Stimulated activated naive CD4-positive, alpha-beta T cell treated with Interleukin-2 at 50 U/mL for 16 hours (primary cell): ENCODE measurements around the gene RFNG.

ENCODE experiments used
- DNase-seq: peaks from one replicate; lab custom pipeline; 2025; lab: John Stamatoyannopoulos, UW

Gene RFNG

GRCh38 chr17:82089723-82090548 is 38.3 kb upstream of the RFNG start:
- DNase-seq = no peak

- no peak for DNase-seq
Observed at GRCh38 chr17:82088838-82089722, 37.5 kb upstream of the RFNG start.

- no peak for DNase-seq
Observed at GRCh38 chr17:82087961-82088837, 36.6 kb upstream of the RFNG start.

- no peak for DNase-seq
Observed at GRCh38 chr17:82086941-82087906, 35.6 kb upstream of the RFNG start.

GRCh38 chr17:82085931-82086764 is 34.5 kb upstream of the RFNG start:
- DNase-seq = no peak

- DNase-seq = no peak
Observed at GRCh38 chr17:82085031-82085861, 33.6 kb upstream of the RFNG start.

- no peak for DNase-seq
Observed at GRCh38 chr17:82084373-82085030, 32.9 kb upstream of the RFNG start.

GRCh38 chr17:82083533-82084359 is 32.1 kb upstream of the RFNG start:
- no peak for DNase-seq

- DNase-seq = no peak
Observed at GRCh38 chr17:82083009-82083408, 31.4 kb upstream of the RFNG start.

- no peak for DNase-seq
Observed at GRCh38 chr17:82082456-82082855, 30.8 kb upstream of the RFNG start.

GRCh38 chr17:82081966-82082365 is 30.4 kb upstream of the RFNG start:
- DNase-seq = no peak

- no peak for DNase-seq
Observed at GRCh38 chr17:82081546-82081945, 29.9 kb upstream of the RFNG start.

- DNase-seq = no peak
Observed at GRCh38 chr17:82080789-82081464, 29.3 kb upstream of the RFNG start.

- DNase-seq = no peak
Observed at GRCh38 chr17:82080048-82080788, 28.6 kb upstream of the RFNG start.

- DNase-seq = no peak
Observed at GRCh38 chr17:82079001-82079677, 27.5 kb upstream of the RFNG start.

- no peak for DNase-seq
Observed at GRCh38 chr17:82078433-82078832, 26.8 kb upstream of the RFNG start.
